SU-DHL-6 (cell line): ENCODE results near the gene HNRNPU.

Source experiments
- H2AFZ ChIP-seq: fragments of 200-600 bp; sonication (generic); 2 replicates; pipeline ENCODE4 v1.6.1; 2014; ENCODE audit warnings: low read depth, mild to moderate bottlenecking, moderate library complexity, mixed read lengths, antibody characterized with exemption, low read length; ENCODE audit not compliant: severe bottlenecking
- H3F3A ChIP-seq: fragments of 200-600 bp; shearing (Covaris generic); 2 replicates; pipeline ENCODE4 v1.6.0; 2016; ENCODE audit warnings: antibody characterized with exemption, mild to moderate bottlenecking; ENCODE audit not compliant: insufficient read depth
- H3K27ac ChIP-seq: fragments of 200-600 bp; sonication (generic); 2 replicates; pipeline ENCODE4 v1.5.1; 2016; ENCODE audit warnings: low read depth, mild to moderate bottlenecking, low read length, moderate library complexity, mixed read lengths
- H3K27me3 ChIP-seq: fragments of 200-600 bp; sonication (generic), shearing (Covaris generic); 2 replicates; pipeline ENCODE4 v1.6.0; 2014; ENCODE audit warnings: mild to moderate bottlenecking, low read length
- H3K36me3 ChIP-seq: fragments of 200-600 bp; sonication (generic); 2 replicates; pipeline ENCODE4 v1.6.1; 2014; ENCODE audit warnings: mild to moderate bottlenecking, low read length, mixed read lengths
- H3K4me2 ChIP-seq: fragments of 300-600, 200-600 bp; shearing (Covaris generic), sonication (generic); 2 replicates; pipeline ENCODE4 v1.6.0; 2014; ENCODE audit warnings: low read length, low read depth, mild to moderate bottlenecking; ENCODE audit not compliant: poor library complexity, severe bottlenecking
- H3K4me3 ChIP-seq: fragments of 200-600 bp; sonication (generic); 2 replicates; pipeline ENCODE4 v1.5.1; 2014; ENCODE audit warnings: antibody characterized with exemption, low read length, mild to moderate bottlenecking, mixed read lengths; ENCODE audit not compliant: insufficient read depth, poor library complexity, severe bottlenecking
- H3K79me2 ChIP-seq: fragments of 200-600 bp; sonication (generic); 2 replicates; pipeline ENCODE4 v1.6.1; 2014; ENCODE audit warnings: mild to moderate bottlenecking, low read length, moderate library complexity; ENCODE audit not compliant: insufficient read depth
- H3K9ac ChIP-seq: fragments of 200-600 bp; sonication (generic); 2 replicates; pipeline ENCODE4 v1.7.0; 2014; ENCODE audit warnings: mild to moderate bottlenecking, low read length
- H3K9me2 ChIP-seq: fragments of 200-600 bp; sonication (generic); replicated peaks from 2 replicates; pipeline ENCODE4 v1.6.1; 2014; ENCODE audit warnings: low read length; ENCODE audit not compliant: insufficient read depth
- H3K9me3 ChIP-seq: fragments of 200-600 bp; sonication (generic); 2 replicates; pipeline ENCODE4 v1.6.1; 2014; ENCODE audit warnings: low read length, mixed read lengths; ENCODE audit not compliant: insufficient read depth
- H4K20me1 ChIP-seq: fragments of 200-600 bp; sonication (generic); 2 replicates; pipeline ENCODE4 v1.6.1; 2014; ENCODE audit warnings: low read depth, mild to moderate bottlenecking, antibody characterized with exemption, low read length, moderate library complexity, mixed read lengths
- CTCF ChIP-seq: fragments of 200-600 bp; sonication (generic); IDR thresholded peaks from one replicate; pipeline ENCODE4 v1.5.1; 2017; ENCODE audit warnings: antibody characterized with exemption, mild to moderate bottlenecking, low read length, moderate library complexity; ENCODE audit not compliant: insufficient read depth, poor library complexity, severe bottlenecking
- EZH2phosphoT487 ChIP-seq: fragments of 200-600 bp; sonication (generic), shearing (Covaris generic); conservative IDR thresholded peaks from 2 replicates; pipeline ENCODE4 v1.6.1; 2018; ENCODE audit warnings: mild to moderate bottlenecking, antibody characterized with exemption, low read length, moderate library complexity, mixed read lengths

The HNRNPU gene

GRCh38 chr1:244860914-244861610 is 3.3 kb downstream of the HNRNPU start:
- peaks cover 67% of the 10 kb centered on the region for H3K36me3 ChIP-seq

GRCh38 chr1:244860078-244860477 is 4.3 kb downstream of the HNRNPU start:
- Histone ChIP-seq H3K36me3 (peaks cover 77% of the 10 kb centered on the region), H3K9me3 (no peaks in the 10 kb centered on the region), H3K9me2 (no peaks in the 10 kb centered on the region), H3K9ac (no peak overlapping the region), H3K79me2 (peaks cover 91% of the 10 kb centered on the region), H3K27ac (no peak overlapping the region), H2AFZ (no peak overlapping the region), H3K27me3 (no peaks in the 10 kb centered on the region), H3F3A (peaks cover 71% of the 10 kb centered on the region), H4K20me1 (peaks cover 75% of the 10 kb centered on the region), H3K4me2 (no peak overlapping the region), H3K4me3 (no peak overlapping the region)
- TF ChIP-seq EZH2phosphoT487 (no peak), CTCF (no peak)

More at GRCh38 chr1:244860914-244861610, 3.3 kb downstream of the HNRNPU start:
- no peak overlapping the region; the same call in 1 of the 2 replicates for H3K27ac ChIP-seq
- H3K79me2 ChIP-seq = peaks cover 82% of the 10 kb centered on the region
- H3K27me3 ChIP-seq = no peaks in the 10 kb centered on the region
- peaks cover 66% of the 10 kb centered on the region for H4K20me1 ChIP-seq
- peak overlapping the region; percentile 100 for H3K4me3 ChIP-seq
- H3K9me2 ChIP-seq = no peaks in the 10 kb centered on the region
- peaks cover 71% of the 10 kb centered on the region for H3F3A ChIP-seq
- TF ChIP-seq CTCF = no peak
- TF ChIP-seq EZH2phosphoT487 = no peak
- H3K9me3 ChIP-seq = no peaks in the 10 kb centered on the region
- peak overlapping the region; percentile 99 for H3K9ac ChIP-seq
- peak overlapping the region; percentile 93 for H3K4me2 ChIP-seq
- H2AFZ ChIP-seq = no peak overlapping the region

GRCh38 chr1:244858357-244858756 is 6.0 kb downstream of the HNRNPU start:
- Histone ChIP-seq H3K4me2 (no peak overlapping the region), H3K9me2 (no peaks in the 10 kb centered on the region), H4K20me1 (peaks cover 81% of the 10 kb centered on the region), H3K9me3 (no peaks in the 10 kb centered on the region), H3K27me3 (no peaks in the 10 kb centered on the region), H3K79me2 (peaks cover 91% of the 10 kb centered on the region), H3K4me3 (no peak overlapping the region), H3K36me3 (peaks cover 92% of the 10 kb centered on the region), H3K27ac (no peak overlapping the region), H3F3A (peaks cover 86% of the 10 kb centered on the region), H3K9ac (no peak overlapping the region), H2AFZ (no peak overlapping the region)
- TF ChIP-seq EZH2phosphoT487 (no peak), CTCF (no peak)
